ENCODE measurements around the gene LYAR.

Gene LYAR, protein sequence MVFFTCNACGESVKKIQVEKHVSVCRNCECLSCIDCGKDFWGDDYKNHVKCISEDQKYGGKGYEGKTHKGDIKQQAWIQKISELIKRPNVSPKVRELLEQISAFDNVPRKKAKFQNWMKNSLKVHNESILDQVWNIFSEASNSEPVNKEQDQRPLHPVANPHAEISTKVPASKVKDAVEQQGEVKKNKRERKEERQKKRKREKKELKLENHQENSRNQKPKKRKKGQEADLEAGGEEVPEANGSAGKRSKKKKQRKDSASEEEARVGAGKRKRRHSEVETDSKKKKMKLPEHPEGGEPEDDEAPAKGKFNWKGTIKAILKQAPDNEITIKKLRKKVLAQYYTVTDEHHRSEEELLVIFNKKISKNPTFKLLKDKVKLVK

DNA sequence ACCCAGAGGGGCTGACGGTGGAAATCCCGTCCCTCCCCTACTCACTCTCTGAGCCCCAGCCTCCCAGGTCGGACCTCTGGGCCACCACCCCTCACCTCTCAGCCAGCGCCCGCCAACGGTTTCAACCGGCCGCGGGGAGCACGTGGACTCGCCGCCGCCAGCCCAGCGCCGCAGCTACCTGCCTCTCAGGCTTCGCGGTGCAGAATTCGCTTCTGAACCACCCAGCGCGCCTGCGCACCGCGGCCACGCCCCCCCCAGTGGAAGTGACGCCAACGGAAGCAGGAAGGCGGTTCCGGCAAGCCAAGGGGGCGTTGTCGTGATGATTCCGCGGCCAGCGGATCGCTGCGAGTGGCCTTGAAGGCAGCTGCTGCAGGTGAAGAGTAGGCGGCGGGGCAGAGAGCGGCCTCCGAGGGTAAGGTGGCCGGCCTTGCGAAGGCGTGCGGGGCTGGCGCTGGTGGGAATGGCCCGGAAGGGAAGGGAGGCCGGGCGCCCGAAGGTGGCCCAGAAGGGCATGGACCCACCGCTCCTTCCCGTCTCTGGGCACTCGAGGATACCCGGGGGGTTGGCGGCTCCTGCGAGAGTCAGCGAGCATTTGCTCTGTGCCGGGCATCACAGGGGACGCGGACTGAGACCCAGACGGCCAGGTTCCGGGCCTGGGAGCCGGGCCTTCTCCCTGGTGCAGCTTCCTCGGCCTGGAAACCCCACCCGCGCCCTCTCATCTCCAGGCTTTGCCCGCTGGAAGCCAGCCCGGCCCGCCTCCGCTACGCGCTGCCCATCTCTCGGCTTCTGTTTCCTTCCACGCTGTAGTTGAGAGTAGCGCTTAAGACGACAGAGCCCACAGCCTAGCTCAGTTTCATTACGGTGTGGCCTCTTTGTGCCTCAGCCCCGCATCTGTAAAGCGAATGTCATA, at the start of gene LYAR, which contains the start of gene ZBTB49:
Gene LYAR (minus strand): TSS at position 214 of the 910 bp plus-strand sequence. CDS start 6,412 bp downstream, outside the sequence.
Gene ZBTB49 (plus strand): TSS at position 311 of the 910 bp plus-strand sequence. CDS start 9,695 bp downstream, outside the sequence.
- peak; percentile 82 for DNase-seq (ENCODE audit: low read depth)

DNA sequence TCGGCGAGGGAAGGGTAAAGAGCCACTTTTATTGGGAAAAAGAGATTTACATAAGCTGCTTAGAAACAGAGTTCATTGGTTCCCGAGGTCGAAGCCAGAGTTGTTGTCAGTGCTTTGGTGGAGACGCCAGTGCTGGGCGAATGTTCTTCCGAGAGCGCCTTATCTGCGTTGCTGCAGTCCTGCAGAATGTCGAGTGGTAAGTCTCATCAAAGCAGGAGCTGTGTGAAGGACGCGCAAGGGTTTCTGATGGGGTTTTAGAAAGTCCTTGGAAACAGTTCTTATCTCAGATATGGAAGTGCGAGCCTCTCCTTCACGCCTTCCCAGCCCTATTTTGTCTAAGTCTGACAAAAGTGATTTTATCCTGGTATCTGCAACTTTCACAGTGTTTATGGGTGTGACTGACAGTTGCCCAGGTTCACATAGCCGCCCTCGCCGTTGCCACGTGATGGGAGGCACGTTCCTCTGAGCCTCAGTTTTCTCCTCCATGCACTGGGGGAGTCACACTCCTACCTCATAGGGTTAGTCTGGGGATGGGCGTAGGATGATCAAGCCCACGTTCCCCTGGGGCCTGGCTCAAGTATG, 49.6 kb upstream of the LYAR start:
- no peak for DNase-seq (ENCODE audit: low read depth)

DNA sequence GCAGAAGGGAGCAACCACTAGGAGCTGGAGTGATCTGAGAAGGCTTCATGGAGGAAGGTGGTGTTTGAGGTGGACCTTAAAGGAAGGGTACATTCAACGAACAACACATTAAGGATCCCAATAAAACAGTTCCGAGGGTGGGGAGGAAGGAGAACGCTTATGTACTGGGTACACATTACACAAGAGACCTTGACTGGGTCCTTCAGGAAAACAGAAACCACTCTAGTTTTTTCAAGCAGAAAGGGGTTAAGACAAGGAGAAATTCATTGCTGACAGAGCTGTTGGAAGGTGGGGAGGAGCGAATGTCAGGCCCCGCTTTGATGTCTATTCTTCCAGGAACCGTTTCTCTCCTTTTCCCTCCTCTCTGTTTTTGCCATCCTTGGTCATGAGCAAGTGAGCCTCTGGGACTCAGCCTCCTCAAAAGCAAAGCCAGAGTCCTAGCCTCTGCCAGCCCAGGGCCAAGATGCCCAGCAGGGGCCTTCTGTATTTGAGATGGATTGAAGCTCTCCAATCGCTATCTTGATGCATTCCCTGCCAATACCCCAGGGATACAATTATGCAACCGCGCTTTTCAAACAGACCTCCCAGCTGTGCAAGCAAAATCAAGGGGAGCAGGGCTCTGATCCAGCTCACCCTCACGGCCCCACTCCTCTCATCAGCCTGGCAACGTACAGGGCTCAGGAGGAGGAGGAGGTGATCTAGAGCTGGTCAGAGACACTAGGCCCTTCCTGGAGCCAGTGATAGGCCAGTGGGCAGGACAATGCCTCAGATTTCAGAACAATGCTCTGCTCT, 48.5 kb upstream of the LYAR start:
- DNase-seq (ENCODE audit: low read depth) = no peak

GRCh38 chr4:4334798-4335520, 45.0 kb upstream of the LYAR start:
- peak; percentile 11 for DNase-seq (ENCODE audit: low read depth)

DNA sequence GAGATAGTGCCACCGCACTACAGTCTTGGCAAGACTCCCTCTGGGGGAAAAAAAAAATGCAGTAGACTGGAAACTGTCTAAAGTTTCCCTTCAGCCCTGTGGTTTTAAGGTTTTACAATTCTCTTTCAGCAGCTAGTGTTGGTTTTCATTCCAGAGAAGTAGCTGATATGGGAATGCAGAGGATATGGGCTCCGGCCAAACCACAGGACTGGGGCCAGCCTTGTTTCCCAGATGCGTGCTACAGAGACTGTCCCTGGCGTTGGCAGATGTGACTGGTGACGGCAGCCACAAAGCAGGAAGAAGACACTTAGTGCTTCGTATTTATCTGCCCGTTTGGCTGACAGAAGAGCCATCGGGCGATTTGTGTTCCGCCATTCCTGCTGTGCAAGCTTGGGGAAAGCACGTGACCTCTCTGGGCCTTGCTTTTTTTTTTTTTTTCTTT, 43.3 kb upstream of the LYAR start:
- peak; percentile 54 for DNase-seq (ENCODE audit: low read depth)

DNA sequence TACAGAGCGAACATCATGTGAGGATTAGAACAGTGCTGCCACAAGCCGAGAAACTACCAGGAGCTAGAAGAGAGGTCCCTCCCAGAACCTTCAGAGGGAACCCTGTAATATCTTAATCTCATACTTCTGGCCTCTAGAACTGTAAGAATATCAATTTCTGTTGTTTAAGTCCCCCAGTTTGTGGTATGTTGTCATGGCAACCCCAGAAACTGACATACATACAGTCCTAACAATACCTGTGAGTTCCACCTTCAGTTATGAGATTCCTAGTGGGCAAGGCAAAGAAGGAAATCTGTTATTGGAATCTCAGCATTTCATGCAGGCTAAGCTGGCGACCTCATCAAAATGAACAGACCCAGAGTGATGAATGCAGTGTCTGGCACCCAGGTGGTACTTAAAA, 42.6 kb upstream of the LYAR start:
- DNase-seq (ENCODE audit: low read depth) = no peak

- DNase-seq (ENCODE audit: low read depth) = no peak
Measured at GRCh38 chr4:4330794-4331193, 40.8 kb upstream of the LYAR start.

- DNase-seq (ENCODE audit: low read depth) = no peak
Measured at GRCh38 chr4:4329496-4329895, 39.5 kb upstream of the LYAR start.

GRCh38 chr4:4328840-4329239, 38.9 kb upstream of the LYAR start:
- no peak for DNase-seq (ENCODE audit: low read depth)

DNA sequence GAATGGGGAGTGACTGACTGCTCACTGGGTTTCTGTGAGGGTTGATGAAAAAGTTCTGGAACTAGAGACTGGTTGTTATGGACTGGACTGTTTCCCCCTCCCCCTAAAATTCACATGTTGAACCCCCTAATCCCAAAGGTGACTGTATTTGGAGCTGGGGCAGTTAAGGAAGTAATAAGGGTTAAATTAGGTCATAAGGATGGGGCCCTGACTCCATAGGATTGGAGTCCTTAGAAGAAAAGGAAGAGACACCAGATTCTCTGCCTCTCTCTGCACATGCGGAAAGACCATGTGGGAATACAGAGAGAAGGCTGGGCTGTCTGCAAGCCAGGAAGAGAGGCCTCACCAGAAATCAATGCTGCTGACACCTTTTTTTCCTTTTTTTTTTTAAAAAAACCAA, 38.3 kb upstream of the LYAR start:
- DNase-seq (ENCODE audit: low read depth) = no peak

- DNase-seq (ENCODE audit: low read depth) = no peak
Measured at GRCh38 chr4:4327652-4328121, 37.7 kb upstream of the LYAR start.

DNA sequence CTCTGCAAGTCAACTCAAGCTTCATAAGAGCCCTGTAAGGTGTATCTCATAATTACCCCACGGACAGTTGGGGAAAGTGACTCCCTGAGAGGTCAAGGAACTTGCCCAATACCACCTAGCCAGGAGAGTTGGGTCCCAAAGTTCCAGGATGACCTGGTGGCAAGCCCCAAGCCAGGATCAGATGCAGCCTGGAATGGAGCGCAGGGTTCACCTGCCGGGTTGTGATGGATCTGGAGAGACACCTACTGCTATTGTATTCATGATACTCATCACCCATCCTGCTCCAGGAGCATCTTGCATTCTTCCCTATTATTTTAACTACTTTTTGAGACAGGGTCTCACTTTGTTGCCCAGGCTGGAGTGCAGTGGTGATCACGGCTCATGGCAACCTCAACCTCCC, 36.2 kb upstream of the LYAR start:
- no peak for DNase-seq (ENCODE audit: low read depth)

DNA sequence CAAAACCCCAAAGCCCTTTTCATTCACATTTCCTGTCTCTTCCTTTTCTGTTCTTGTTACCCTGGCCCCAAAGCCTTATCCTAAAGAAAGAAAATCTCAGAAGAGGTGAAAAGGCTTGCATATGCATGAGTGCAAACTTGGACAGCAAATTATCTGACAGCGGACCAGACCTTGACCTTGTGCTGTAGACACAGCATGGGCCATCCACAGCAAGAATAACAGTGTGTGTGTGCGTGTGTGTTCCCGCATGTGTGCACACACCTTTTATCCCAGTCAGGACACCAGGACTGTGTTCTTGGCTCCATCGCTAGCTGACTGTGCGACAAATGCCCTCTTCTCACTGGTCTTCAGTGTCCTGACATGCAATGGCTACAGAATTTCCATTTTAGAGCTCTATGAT, 35.4 kb upstream of the LYAR start:
- DNase-seq (ENCODE audit: low read depth) = no peak

GRCh38 chr4:4323705-4324534, 34.0 kb upstream of the LYAR start:
- no peak for DNase-seq (ENCODE audit: low read depth)

- no peak for DNase-seq (ENCODE audit: low read depth)
Measured at GRCh38 chr4:4321951-4322688, 32.2 kb upstream of the LYAR start.

DNA sequence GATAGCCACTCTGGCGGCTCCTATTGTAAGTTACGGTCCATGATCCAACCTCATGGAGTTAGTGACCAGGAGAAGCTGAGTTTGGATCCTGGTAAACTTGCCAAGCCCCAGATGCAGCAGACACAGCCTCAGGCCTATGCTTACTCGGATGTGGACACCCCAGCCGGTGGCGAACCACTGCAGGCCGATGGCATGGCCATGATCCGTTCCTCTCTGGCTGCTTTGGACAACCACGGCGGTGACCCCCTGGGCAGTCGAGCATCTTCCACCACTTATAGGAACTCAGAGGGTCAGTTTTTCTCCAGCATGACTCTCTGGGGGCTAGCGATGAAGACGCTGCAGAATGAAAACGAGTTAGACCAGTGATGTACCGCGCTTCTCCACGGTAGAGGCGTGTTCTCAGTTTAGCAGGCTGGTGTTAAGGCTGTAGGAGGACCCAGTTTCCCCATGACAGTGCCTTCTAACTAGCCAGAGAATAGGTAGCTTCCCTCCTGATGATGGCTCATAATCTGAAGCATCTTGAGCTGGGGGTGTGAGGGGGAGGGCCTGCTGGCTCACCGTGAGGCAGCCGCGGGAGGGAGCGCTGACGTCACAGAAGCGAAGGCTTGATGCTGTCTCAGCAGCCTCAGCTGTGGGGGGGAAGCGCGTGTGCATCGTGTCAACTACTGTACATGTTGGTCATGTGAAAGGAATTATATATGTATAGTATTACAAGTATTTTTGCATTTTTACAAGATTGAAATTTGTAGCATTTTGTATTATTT, 31.2 kb upstream of the LYAR start:
- DNase-seq (ENCODE audit: low read depth) = no peak

GRCh38 chr4:4320528-4320927, 30.6 kb upstream of the LYAR start:
- no peak for DNase-seq (ENCODE audit: low read depth)

DNA sequence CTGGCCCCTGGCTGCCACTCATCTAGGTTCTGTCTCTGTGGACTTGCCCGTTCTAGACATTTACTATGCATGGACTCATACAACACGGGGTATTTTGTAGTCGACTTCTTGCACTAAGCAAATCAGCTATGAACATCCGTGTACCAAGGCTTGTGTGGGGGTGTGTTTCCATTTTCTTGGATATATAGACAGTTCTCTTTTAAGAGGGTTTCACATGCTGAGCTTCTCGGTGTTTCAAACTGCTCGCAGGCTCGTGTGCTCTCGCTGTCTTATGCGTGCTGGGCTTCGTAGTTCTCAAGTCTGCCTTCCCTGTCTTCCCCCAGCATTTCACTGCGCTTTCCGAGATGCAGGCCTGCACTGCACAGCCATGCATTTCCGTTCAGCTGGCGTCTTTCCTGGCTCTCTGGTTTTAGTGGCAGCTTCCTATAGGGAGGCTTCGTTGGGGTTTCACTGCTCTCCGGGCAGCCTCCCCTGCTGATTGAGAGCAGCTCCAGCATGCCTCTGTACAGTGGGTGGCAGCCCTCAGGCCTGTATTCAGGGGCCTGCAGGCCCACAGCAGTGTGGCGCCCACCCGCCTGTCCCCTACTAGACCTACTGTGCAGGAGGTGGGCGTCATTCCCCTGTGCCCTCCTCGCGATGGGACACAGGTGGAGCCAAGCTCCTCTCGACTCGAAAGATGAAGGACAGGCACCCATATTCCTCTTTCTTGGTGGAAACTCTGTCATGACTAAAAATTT, 27.7 kb upstream of the LYAR start:
- DNase-seq (ENCODE audit: low read depth) = no peak
